ENCODE data around the gene GAS7. TPM values are rescaled to one million over a fixed set of nuclear protein-coding genes. Genes with fewer than 3 reads are reported as not detected.

GAS7 gene
- total RNA-seq, 1 donor from 2014 or later: 2.0 TPM

DNA sequence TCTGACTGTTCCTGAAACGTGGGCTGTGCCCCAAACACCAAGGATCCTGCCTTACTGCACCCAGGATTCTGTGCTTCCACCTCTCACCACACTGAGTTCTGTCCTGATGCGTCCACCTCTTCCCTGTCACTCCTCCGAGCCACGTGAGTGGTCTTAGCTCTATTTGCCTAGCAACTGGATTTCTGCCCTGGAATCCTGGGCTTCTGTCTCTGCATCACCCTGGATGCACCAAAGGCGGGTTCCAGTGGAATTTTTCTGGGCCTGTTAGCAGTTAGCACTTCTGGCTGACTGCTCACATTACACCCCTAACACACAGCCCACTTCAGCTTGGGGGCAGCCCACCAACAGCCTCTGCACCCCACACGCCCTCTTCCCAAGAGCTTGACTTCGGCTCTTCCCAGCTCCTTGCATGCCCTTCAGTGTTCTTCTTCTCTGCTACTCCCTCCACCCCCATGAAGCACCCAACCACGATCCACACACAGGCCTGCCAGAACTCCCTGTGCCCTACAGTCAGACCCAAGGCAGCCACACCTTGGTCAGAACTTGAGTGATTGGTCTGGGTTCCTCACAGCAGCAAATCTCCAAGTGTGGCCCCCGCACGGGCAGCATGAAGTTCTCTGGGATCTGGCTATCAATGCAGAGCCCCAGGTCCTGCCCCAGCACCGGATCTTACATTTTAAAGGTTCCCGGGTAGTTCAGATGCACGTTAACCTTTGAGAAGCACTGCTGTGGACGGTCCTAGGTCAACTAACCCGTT lies 163.5 kb downstream of the GAS7 start:
- no peak overlapping the region for H3K27ac Mint-ChIP-seq (ENCODE audit: unreplicated experiment)
- peaks cover 1% of the 10 kb centered on the region for H3K4me1 Mint-ChIP-seq (ENCODE audit: low read depth, unreplicated experiment)
- TF ChIP-seq, protein P1, sequence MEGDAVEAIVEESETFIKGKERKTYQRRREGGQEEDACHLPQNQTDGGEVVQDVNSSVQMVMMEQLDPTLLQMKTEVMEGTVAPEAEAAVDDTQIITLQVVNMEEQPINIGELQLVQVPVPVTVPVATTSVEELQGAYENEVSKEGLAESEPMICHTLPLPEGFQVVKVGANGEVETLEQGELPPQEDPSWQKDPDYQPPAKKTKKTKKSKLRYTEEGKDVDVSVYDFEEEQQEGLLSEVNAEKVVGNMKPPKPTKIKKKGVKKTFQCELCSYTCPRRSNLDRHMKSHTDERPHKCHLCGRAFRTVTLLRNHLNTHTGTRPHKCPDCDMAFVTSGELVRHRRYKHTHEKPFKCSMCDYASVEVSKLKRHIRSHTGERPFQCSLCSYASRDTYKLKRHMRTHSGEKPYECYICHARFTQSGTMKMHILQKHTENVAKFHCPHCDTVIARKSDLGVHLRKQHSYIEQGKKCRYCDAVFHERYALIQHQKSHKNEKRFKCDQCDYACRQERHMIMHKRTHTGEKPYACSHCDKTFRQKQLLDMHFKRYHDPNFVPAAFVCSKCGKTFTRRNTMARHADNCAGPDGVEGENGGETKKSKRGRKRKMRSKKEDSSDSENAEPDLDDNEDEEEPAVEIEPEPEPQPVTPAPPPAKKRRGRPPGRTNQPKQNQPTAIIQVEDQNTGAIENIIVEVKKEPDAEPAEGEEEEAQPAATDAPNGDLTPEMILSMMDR (IDR thresholded peaks at IDR 0.05; ENCODE audit: partially characterized antibody, unreplicated experiment): no peak
- peaks cover 2% of the 10 kb centered on the region for H3K9me3 Mint-ChIP-seq (ENCODE audit: unreplicated experiment)
- H3K27me3 Mint-ChIP-seq (ENCODE audit: unreplicated experiment): peaks cover 3% of the 10 kb centered on the region
- DNase-seq: no peak
- no peak overlapping the region for H3K4me3 Mint-ChIP-seq (ENCODE audit: unreplicated experiment)
- H3K36me3 Mint-ChIP-seq (ENCODE audit: unreplicated experiment): no peaks in the 10 kb centered on the region

DNA sequence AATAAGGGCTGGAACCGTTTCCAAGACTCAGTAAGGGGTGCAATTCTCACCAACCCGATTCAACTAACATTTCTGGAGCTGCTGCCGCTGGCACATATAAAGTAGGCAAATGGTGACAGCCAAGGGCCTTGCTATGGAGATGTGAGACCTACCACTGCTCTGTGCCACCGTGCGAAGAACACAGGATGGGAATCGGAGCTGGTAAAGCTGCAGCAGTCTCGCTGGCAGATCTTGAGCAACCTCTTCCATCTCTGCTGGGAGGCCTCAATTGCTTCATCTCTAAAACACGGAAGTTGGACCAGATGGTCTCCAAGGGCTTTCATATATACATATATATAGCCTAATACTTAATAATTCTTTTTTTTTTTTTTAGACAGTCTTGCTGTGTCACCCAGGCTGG lies 164.4 kb downstream of the GAS7 start:
- no peak for DNase-seq
- Mint-ChIP-seq H3K4me1 (ENCODE audit: low read depth, unreplicated experiment) (peaks cover 1% of the 10 kb centered on the region), H3K4me3 (ENCODE audit: unreplicated experiment) (no peak overlapping the region), H3K36me3 (ENCODE audit: unreplicated experiment) (no peaks in the 10 kb centered on the region), H3K27me3 (ENCODE audit: unreplicated experiment) (peaks cover 3% of the 10 kb centered on the region), H3K27ac (ENCODE audit: unreplicated experiment) (no peak overlapping the region), H3K9me3 (ENCODE audit: unreplicated experiment) (peaks cover 2% of the 10 kb centered on the region)
- TF ChIP-seq, protein P1 (IDR thresholded peaks at IDR 0.05; ENCODE audit: partially characterized antibody, unreplicated experiment): no peak

DNA sequence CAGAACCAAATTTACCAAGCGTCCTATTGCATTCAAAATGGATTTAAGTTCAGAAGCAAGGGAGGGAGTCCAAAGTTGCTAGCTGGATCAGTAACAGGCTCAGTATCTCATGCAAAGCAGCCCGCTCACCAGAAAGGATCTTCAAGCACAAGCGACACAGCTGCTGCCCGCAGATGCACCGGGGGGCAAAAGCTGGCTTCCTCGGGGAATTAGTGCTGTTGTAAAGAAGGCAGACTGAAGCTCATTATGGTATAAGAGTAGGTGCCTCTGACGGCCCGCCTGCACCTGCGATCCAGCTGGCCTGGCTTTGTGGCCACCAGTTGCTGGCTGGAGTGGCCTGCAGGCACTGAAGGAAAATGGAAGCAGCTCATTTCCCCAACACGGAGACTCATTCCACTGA lies 165.0 kb downstream of the GAS7 start:
- Mint-ChIP-seq H3K4me3 (ENCODE audit: unreplicated experiment) (no peak overlapping the region), H3K36me3 (ENCODE audit: unreplicated experiment) (no peaks in the 10 kb centered on the region), H3K27me3 (ENCODE audit: unreplicated experiment) (peaks cover 3% of the 10 kb centered on the region), H3K9me3 (ENCODE audit: unreplicated experiment) (peaks cover 2% of the 10 kb centered on the region), H3K27ac (ENCODE audit: unreplicated experiment) (no peak overlapping the region), H3K4me1 (ENCODE audit: low read depth, unreplicated experiment) (peaks cover 1% of the 10 kb centered on the region)
- TF ChIP-seq, protein P1 (IDR thresholded peaks at IDR 0.05; ENCODE audit: partially characterized antibody, unreplicated experiment): no peak
- peak; percentile 49 for DNase-seq

DNA sequence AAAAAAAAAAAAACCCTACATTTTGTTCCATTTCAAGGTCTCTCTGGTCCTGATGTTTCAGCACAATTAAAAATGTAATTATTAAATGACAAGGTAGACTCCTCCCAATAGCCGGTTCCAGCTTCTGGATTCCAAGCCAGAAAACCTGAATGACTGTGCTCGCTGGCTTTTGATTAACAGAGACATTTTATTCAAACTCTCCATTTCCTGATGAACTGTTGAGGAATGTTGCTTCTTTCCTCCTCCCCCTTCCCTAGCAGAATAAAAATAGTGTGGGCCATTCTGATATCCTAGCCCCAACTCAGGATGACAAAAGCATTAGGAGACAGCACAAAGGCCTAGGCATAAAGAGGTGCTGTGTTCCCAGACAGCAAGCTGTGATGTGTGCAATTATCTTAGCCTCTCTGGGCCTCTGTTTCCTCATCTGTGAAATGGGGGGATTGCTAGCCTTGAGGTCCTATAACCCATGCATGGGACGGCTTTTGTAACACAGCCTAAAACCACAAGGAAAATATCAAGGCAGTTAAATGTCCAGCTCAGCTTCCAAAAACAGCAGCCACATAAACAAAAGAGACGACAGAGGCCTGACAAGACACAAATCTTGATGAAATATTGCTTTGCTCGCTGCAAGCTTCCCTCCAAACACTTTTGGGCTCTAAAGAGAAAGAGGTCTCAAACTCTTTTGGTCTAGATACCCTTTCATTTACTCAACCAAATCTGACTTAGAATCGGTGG lies 166.1 kb downstream of the GAS7 start:
- DNase-seq: no peak
- Mint-ChIP-seq H3K27me3 (ENCODE audit: unreplicated experiment) (peaks cover 3% of the 10 kb centered on the region), H3K36me3 (ENCODE audit: unreplicated experiment) (no peaks in the 10 kb centered on the region), H3K4me3 (ENCODE audit: unreplicated experiment) (no peak overlapping the region), H3K4me1 (ENCODE audit: low read depth, unreplicated experiment) (peaks cover 1% of the 10 kb centered on the region), H3K27ac (ENCODE audit: unreplicated experiment) (no peak overlapping the region), H3K9me3 (ENCODE audit: unreplicated experiment) (peaks cover 2% of the 10 kb centered on the region)
- TF ChIP-seq, protein P1 (IDR thresholded peaks at IDR 0.05; ENCODE audit: partially characterized antibody, unreplicated experiment): no peak

DNA sequence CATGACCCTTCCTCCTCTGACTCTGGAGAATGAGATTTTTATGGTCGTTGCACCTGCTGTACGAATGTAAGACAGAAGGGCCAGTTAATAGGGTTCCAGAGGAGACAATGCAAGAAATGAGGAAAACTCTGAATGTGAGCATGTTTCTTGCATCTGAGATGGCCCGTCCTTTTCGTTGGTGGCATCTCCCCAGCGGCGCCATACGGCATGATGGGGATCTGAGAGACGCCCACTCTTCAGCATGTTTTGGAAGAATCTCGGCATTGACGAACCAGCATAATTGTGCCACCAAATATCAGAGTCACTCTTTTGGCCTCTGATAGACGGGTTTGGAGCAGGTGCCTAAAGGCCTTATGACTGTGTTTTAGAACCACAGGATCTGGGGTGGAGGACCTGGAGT lies 166.8 kb downstream of the GAS7 start:
- Mint-ChIP-seq H3K4me1 (ENCODE audit: low read depth, unreplicated experiment) (peaks cover 1% of the 10 kb centered on the region), H3K27ac (ENCODE audit: unreplicated experiment) (no peak overlapping the region)
- TF ChIP-seq, protein P1 (IDR thresholded peaks at IDR 0.05; ENCODE audit: partially characterized antibody, unreplicated experiment): no peak

More for the DNA sequence above, 166.8 kb downstream of the GAS7 start:
- DNase-seq: no peak
- Mint-ChIP-seq H3K4me3 (ENCODE audit: unreplicated experiment) (no peak overlapping the region), H3K36me3 (ENCODE audit: unreplicated experiment) (no peaks in the 10 kb centered on the region), H3K27me3 (ENCODE audit: unreplicated experiment) (peaks cover 3% of the 10 kb centered on the region), H3K9me3 (ENCODE audit: unreplicated experiment) (peaks cover 2% of the 10 kb centered on the region)

Measured in glutamatergic neuron (in vitro differentiated cells).